ENCODE data around the gene PTAR1. TPM values are rescaled to one million over a fixed set of nuclear protein-coding genes. Genes with fewer than 3 reads are reported as not detected.

PTAR1 gene
- total RNA-seq, 1 donor from 2014 or later, result 23.2 TPM

GRCh38 chr9:69715825-69716224 lies 44.0 kb downstream of the PTAR1 start:
- TF ChIP-seq CTCF (IDR thresholded peaks at IDR 0.05; ENCODE audit: borderline replicate concordance), result no peak
- H3K9me3 ChIP-seq (replicated peaks), result no peaks in the 10 kb centered on the region
- peaks cover 72% of the 10 kb centered on the region for H3K36me3 ChIP-seq
- no peak for DNase-seq
- H3K4me1 ChIP-seq, result no peaks in the 10 kb centered on the region
- H3K27ac ChIP-seq (replicated peaks), result no peak overlapping the region
- intact Hi-C loops (cut with micrococcal nuclease), result no loop called here
- no peaks in the 10 kb centered on the region for H3K27me3 ChIP-seq (ENCODE audit: low read depth)
- no peak overlapping the region for H3K4me3 ChIP-seq

GRCh38 chr9:69715096-69715495 lies 44.7 kb downstream of the PTAR1 start:
- no peaks in the 10 kb centered on the region for H3K9me3 ChIP-seq (replicated peaks)

GRCh38 chr9:69697475-69697874 lies 62.3 kb downstream of the PTAR1 start:
- Histone ChIP-seq H3K4me1 (no peaks in the 10 kb centered on the region), H3K36me3 (no peaks in the 10 kb centered on the region), H3K4me3 (no peak overlapping the region), H3K9me3 (replicated peaks) (peaks cover 92% of the 10 kb centered on the region), H3K27ac (replicated peaks) (no peak overlapping the region), H3K27me3 (ENCODE audit: low read depth) (no peaks in the 10 kb centered on the region)
- TF ChIP-seq CTCF (IDR thresholded peaks at IDR 0.05; ENCODE audit: borderline replicate concordance), result no peak
- intact Hi-C loops (cut with micrococcal nuclease), result no loop called here
- no peak for DNase-seq

More at GRCh38 chr9:69715096-69715495, 44.7 kb downstream of the PTAR1 start:
- H3K4me1 ChIP-seq, result no peaks in the 10 kb centered on the region
- no peak overlapping the region for H3K4me3 ChIP-seq
- intact Hi-C loops (cut with micrococcal nuclease), result no loop called here
- no peak overlapping the region for H3K27ac ChIP-seq (replicated peaks)
- no peak for DNase-seq
- H3K27me3 ChIP-seq (ENCODE audit: low read depth), result no peaks in the 10 kb centered on the region
- H3K36me3 ChIP-seq, result peaks cover 75% of the 10 kb centered on the region
- no peak for TF ChIP-seq CTCF (IDR thresholded peaks at IDR 0.05; ENCODE audit: borderline replicate concordance)

- Histone ChIP-seq H3K9me3 (replicated peaks) (peaks cover 87% of the 10 kb centered on the region), H3K4me1 (no peaks in the 10 kb centered on the region), H3K4me3 (no peak overlapping the region), H3K27ac (replicated peaks) (no peak overlapping the region), H3K27me3 (ENCODE audit: low read depth) (no peaks in the 10 kb centered on the region), H3K36me3 (no peaks in the 10 kb centered on the region)
- TF ChIP-seq CTCF (IDR thresholded peaks at IDR 0.05; ENCODE audit: borderline replicate concordance), result no peak
- intact Hi-C loops (cut with micrococcal nuclease), result no loop called here
- DNase-seq, result no peak
Observed at GRCh38 chr9:69696802-69697201, 63.0 kb downstream of the PTAR1 start.

- Histone ChIP-seq H3K36me3 (no peaks in the 10 kb centered on the region), H3K27ac (replicated peaks) (no peak overlapping the region), H3K4me3 (no peak overlapping the region), H3K4me1 (no peaks in the 10 kb centered on the region), H3K9me3 (replicated peaks) (peaks cover 25% of the 10 kb centered on the region), H3K27me3 (ENCODE audit: low read depth) (no peaks in the 10 kb centered on the region)
- TF ChIP-seq CTCF (IDR thresholded peaks at IDR 0.05; ENCODE audit: borderline replicate concordance), result no peak
- intact Hi-C loops (cut with micrococcal nuclease), result no loop called here
- DNase-seq, result no peak
Observed at GRCh38 chr9:69689991-69690538, 69.7 kb downstream of the PTAR1 start.
